HG02759 (cell line): ENCODE measurements around the gene HEATR9.

Experiments
- ATAC-seq: cut with Tn5 transposase; IDR thresholded peaks from one replicate; pipeline ENCODE4 v1.9.1; 2021; ENCODE audit warnings: mild to moderate bottlenecking, moderate library complexity; ENCODE audit not compliant: unreplicated experiment

The HEATR9 gene

DNA sequence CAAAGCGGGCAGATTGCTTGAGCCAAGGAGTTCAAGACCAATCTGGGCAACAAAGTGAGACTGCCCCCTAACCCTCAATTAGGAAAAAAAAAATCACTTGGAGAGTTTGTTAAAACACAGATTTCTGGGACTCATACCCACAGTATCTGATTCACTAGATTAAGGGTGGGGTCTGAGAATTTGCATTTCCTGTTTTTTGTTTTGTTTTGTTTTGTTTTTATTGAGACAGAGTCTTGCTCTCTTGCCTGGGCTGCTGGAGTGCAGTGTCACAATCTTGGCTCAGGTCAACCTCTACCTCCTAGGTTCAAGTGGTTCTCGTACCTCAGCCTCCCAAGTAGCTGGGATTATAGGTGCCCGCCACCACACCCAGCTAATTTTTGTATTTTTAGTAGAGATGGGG lies 1.1 kb downstream of the HEATR9 start:
- no peak for ATAC-seq

DNA sequence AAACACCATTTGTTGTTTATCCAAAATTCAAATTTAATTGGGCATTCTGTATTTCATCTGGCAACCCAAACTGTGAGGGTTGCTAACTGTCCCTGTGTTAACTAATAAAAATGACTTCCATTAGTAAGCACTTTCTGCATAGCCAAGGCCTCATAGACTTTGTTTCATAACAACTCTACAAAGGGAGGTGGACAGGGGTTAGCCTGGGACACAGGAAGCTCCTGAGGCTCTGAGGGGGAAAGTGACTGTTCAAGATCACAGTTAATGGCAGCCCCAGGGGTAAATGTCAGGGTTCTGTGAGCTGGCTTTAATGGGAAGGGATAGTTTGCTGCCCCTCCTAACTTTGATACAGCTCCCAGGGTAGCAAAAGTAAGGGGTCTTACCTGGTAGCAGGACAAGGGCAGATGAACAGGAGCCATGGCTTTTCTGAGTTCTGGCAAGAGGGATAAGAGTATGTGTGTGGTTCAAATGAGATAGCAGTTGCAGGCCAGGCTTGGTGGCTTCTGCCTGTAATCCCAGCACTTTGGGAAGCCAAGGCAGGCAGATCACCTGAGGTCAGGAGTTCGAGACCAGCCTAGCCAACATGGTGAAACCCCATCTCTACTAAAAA lies 2.2 kb downstream of the HEATR9 start:
- no peak for ATAC-seq

DNA sequence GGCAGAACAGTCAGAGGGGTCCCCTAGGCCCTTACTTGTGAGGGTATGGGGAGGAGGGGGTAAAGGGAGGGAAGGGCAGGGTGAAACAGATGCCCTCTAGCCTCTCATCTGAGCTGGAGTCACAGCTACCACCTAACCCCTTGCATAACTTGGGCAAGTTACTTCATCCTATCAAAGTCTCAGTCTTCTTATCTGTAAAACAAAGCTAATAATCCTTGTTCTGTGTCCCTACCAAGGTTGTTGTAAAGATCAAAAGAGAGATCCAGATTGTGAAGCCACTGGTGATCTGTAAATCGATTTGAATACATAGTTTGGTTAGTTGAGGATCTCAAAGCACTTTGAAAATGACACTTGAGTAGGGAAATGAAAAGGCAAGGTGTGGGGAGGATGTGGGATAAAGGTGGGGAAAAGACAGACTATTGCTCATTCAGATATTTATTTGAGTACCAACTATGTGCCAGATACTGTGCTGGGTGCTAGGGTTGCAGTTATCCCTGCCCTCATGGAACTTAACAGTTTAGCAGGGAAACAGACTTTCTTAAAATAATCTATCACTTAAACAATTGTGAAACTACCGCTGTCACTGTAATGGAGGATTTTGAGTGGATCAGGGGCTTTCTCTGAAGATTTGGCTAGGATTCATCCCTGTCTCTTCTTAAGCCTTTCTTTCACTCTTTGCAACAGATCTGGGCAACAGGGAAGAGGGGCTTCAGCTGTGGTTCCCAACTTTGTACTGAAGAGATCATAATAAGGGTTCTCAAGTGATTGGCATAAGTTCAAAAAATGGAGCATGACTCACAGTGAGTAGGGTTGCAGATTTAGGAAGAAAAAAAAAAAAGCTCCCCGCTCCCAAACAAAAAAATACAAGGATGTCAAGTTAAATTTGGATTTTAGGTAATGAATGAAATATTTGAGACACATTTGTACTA lies 3.0 kb downstream of the HEATR9 start:
- no peak for ATAC-seq

DNA sequence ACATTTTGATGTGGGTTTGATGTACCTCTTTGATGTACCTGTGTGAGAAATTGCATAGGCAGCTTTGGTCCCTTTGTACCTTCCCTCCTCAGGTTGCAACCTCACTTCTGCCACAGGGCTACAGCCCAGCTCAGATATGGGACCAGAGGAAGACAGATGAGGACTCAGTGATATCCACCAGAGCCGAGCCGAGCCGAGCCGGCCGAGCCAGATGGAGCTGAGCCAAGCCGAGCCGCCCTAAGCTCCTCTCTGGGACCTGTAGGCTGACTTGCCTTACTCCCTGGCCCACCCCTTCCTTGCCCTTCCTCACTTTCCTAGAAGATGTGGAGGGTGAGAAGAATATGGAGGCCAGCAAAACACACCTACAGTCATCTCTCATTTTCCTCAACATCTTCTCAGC lies 3.8 kb downstream of the HEATR9 start:
- ATAC-seq, result no peak

DNA sequence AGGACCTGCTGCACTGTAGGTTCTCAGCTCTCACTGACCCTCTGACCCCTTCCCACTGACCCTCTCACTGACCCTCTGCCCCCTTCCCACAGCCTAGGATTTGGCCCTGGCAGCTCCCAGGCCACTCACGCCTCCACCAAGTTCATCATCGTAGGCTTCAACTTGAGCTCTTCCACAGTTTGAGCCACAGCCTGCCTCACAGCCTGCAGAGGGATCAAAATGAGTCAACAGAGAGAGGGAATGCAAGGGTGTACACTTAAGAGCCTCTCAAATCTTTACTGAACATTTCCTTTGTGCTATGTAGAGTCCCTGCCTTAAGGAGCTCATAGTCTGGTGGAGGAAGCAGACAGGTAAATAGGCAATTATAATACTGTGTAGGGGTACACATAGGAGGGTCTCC lies 12.1 kb downstream of the HEATR9 start:
- ATAC-seq, result no peak

DNA sequence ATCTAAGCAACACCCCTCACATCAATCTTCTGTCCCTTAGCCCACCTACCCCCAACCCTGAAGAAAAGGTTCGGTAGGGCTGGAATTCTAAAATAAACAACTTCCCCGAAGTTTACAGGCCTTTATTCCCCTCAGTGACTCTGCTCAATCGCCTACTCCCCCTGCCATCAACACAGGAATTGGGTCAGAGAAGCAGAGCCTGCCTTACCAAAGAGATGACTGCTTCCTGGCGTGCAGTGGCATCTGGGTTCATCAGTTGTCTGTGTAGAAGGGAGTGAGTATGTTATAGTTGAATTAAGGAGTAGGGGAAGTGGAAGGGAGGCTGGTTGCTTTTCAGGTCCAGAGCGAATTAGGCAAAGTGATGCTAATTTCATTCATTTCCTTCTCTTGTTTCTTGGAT lies 12.7 kb downstream of the HEATR9 start:
- no peak for ATAC-seq

DNA sequence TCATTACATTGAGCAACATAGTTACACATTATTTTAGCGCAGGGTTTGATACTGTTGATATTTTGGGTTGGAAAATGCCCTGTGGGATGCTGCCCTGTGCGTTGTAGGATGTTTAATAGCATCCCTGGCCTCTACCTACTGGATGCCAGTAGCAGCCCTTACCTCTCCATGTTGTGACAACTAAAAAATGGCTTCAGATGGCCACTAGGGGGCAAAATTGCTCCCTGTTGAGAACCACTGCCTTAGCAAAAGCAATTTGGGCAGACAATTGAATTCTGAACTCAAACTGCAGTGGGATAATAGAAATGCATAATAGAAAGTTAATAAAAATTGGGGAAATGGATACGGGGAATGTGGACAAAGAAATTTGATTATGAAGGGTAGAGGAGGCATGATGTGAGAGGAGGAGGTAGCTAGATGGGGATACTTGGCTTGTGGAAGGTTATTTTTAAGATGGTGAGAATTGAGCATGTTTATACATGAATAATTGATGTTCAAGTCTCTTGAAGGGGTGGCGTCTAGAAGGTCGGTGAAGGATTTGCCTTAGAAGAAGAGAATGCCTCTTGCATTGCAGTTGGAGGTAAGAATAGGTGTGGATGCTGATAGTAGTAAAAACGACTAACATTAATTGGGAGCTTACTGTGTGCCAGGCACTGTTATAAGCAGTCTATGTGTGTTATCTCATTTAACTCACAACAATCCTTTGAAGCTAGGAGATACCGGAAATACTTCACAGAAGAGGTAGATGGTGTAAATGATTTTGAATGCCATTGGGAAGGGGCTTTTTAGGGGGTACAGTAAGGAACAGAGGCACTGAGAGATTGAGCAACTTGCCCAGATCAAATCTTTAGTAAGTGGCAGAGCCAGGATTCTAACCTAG lies 19.0 kb downstream of the HEATR9 start:
- ATAC-seq, result no peak

DNA sequence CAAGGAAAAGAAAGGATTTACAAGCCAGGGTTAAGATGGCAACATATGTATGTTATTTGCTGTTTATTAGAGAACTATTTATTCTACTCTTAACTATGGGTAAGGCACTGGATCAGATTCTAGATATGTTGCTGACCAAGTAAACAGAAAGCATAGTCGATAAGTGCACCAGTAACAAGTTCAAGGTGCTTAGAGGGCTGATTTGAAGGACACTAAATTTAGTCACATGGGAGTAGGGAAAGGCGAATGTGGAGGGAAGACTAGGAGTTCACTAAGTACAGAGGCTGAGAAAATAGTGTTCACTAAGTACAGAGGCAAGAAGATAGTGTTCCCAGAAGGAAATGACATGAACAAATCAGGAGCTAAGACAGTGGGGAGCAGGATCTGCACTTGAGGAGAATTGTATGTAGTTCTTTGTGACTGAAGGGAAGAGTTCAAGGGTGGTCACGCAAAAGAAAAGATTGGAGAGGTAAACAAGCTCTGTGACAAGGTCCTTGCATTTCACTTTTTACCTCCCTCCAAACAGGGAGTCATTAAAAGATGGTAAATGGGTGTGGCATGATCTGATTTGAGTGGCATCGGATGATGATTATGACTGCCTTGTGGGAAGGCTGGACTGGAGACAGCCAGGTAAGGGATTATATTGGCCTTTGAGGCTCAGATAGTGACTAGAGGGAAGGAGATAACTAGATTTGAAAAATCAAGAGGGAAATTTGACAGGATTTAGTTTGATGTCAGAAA lies 20.9 kb downstream of the HEATR9 start:
- no peak for ATAC-seq

DNA sequence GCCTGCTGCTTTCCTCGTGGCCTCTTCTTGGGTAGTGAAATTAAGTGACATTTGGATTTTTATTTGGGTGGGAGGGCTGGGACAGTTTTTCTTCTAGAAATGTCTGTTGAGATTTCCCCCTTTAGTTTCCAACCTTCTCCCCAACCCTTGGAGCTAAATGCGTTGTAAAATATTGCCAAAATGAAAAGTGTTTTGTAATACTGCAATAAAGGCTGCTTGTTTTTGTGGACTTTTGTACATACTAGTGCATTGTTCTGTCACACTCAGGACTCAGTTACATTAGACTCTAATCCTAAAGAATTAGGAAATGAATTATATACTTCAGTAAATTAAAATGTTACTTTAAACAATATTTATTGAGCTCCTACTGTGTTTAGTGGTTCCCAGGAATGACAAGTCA lies 21.7 kb downstream of the HEATR9 start:
- ATAC-seq, result no peak

DNA sequence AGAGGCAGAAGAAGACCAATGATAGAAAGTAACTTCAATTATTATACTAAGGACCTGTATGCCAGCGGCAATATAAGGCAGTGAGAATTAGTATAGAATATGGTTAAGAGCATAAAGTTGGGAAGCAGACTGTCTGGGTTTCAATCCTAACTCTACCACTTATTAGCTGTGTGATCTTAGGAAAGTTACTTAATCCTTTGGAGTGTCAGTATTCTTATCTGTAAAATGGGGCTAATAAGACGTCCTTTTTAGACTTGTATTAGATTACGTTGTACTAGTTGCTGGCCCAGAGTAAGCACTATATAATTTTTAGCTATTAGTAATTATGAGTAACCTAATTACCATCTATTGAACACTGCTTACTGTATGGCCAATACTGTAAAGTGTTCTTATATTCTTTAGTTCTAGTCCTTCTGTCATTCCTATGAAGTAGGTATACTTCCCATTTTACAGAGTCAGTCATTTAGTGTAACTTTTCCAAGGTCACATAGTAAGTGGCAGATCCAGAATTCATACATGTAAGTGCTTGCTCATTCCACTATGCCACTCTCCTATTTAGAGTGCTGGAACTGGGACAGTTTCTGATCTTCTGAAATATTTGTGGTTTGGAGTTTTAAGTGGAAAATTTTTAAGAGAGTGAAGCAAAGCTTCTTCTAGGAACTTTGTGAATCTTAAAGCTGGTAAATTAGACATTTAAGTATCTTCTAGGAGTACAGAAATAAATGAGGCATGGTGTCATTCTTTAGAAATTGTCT lies 22.5 kb downstream of the HEATR9 start:
- ATAC-seq, result no peak

DNA sequence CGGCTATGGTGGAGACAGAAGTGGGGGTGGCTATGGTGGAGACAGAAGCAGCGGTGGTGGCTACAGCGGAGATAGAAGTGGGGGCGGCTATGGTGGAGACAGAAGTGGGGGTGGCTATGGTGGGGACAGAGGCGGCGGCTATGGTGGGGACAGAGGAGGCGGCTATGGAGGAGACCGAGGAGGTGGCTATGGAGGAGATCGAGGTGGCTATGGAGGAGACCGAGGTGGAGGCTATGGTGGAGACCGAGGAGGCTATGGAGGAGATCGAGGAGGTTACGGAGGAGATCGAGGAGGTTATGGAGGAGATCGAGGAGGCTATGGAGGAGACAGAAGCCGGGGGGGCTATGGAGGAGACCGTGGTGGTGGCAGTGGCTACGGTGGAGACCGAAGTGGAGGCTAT lies 24.1 kb downstream of the HEATR9 start:
- no peak for ATAC-seq

DNA sequence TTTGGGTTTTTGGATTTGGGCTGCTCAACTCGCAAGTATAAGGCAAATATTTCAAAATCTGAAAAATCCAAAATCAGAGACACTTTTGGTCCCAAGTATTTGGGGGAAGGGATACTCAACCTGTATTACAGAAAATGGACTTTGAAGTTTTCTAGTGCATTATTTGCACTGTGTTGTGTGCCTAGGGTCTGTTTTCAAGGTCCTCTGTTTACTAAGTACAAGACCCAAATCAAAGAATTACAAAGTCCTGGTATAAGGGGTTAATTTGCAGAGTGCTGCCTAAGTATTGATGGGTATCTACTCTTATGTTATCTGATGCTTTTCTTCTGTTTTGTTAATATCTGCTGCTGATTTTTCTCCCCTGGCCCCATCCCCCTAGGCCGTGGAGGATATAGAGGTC lies 25.0 kb downstream of the HEATR9 start:
- ATAC-seq, result no peak

DNA sequence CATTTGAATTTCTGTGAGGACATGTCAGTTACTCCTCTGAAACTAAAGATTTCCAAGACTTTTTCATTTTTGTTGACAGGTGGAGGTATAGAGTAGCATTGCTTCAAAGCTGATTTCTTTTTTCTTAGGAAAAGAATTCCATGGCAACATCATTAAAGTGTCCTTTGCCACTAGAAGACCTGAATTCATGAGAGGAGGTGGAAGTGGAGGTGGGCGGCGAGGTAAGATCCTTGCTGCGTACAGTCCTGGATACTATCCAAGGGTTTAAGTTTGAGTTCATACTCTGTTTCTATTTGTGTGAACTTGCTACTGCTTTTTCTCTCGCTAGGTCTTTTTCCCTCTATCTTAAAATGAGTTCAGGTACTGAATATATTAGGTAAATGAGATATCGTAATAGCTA lies 26.5 kb downstream of the HEATR9 start:
- no peak for ATAC-seq

DNA sequence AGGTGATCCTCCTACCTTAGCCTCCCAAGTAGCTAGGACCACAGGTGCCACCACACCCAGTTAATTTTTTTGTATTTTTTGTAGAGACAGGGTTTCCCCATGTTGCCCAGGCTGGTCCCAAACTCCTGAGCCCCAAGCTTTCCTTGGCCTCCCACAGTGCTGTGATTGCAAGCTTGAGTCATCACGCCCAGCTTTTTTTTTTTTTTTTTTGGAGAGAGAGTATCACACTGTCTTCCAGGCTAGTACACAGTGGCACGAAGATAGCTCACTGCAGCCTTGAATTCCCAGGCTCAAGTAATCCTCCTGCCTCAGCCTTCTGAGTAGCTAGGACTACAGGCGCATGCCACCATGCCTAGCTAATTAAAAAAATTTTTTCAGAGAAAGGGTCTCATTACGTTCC lies 27.2 kb downstream of the HEATR9 start:
- no peak for ATAC-seq

DNA sequence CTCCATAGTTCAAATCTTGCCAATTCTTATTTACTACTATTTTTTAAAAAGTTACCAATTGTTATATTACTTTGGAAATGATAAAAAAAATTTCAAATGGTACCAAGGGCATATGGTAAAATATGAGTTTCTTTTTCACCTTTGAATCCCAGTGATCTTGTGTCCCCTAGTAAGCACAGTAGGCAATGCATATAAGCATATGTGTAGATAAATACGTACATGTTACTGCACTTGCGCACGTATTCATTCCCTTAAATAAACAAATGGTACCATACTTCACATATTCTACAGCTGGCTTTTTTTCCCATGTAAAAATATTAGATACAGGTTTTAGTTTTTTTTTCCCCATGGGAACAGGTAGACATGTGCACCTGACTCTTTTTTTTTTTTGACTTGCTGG lies 27.6 kb downstream of the HEATR9 start:
- ATAC-seq, result no peak

DNA sequence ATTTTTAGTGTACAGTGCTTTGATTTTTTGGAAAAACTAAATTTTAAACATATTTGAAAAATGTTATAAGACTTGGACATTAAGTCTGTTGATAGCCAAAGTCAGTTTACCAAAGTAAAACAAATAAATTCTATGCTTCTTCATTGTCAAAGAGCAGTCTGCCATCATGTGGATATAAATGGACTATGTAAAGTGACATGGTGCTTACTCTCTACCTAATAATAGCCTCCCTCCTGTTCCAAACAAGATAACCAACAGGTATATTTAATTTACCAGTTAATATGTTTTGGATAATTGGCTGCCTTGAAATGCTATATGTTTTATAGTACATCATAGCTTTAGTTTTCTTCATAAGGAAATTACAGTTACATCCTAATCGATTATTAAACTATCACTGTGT lies 43.5 kb downstream of the HEATR9 start:
- ATAC-seq, result no peak

DNA sequence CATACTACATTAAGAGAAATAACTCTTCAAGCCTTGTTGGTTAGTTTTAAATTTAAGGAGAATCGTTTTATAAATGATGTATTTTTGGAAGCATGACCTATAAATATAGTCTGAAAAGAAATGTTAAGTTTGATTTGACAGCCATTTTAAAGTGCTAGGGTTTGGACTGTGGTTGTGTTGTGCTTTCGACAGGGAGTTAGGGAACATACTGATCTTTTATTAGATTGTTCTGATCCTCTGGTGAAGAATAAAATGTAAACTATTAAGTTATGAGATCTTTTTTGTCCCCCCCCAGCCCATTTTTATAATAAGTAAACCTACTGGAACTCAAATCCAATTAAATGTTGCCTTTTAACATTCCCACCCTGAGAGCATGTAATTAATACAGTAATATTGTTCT lies 47.4 kb downstream of the HEATR9 start:
- no peak for ATAC-seq

DNA sequence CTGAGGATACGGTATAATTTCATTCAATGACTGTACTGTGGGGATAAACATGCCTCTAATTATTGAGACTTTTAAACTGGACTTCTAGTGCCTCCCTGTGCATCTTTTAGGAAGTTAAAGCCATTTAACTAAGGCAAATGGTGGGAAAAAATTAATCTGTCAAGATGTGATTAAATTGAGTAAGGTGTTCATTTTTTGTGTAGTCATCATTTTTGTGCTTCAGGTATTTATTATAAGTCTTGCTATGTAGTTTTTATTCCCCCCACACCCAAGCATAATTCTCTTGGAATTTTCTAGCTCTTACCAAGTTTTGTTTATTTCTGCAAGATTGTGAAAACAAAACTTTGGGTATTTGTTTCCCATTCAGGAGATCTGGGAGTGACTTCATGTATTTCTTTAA lies 49.2 kb downstream of the HEATR9 start:
- ATAC-seq, result no peak

DNA sequence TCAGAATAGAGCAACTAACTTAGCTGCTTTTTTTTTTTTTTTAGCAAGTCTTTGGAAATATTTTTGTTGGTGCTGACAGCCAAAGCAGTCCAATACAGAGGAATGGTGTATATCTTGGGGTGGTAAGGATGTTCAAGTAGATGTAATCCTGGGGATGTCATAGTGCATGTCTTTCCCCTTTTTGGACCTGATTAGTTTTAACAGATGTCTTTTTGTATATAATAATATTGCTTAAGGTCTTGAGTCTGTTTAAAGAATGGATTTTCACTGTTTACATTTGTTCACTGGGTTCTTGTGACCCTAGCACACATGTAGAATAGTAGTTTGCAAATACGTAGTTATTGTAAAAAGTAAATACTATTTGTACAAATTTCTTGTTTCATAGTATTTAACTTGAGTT lies 51.5 kb downstream of the HEATR9 start:
- no peak for ATAC-seq

DNA sequence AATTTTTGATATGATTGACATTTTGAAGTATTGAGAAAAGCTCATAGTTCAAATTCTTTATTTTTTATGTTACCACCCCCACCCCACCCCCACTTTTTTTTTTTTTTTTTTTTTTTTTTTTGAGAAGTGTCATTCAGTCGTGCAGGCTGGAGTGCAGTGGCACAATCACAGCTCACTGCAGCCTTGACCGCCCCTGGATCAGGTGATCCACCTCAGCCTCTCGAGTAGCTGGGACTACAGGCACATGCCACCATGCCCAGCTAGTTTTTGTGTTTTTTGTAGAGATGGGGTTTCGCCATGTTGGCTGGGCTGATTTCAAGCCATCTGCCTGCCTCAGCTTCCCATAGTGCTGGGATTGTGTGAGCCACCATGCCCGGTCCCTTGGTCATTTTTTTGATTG lies 52.0 kb downstream of the HEATR9 start:
- no peak for ATAC-seq
